HepG2 (cell line): ENCODE data around the gene FASTKD2. TPM values are rescaled to one million over a fixed set of nuclear protein-coding genes. Genes with fewer than 3 reads are reported as not detected.

Experiments used
- BORCS8-MEF2B ChIP-seq: sonication (generic); formaldehyde crosslinking; IDR thresholded peaks from 2 replicates; pipeline ENCODE4 v1.8.0; 2022; ENCODE audit warnings: mild to moderate bottlenecking, missing genetic modification reagents
- BRCA1 ChIP-seq: sonication (generic); formaldehyde crosslinking; IDR thresholded peaks from 2 replicates; pipeline ENCODE4 v1.4.0; 2020; ENCODE audit warnings: missing genetic modification reagents
- CHD2 ChIP-seq: IDR thresholded peaks from 2 replicates; pipeline ENCODE4 v1.6.1; 2011; ENCODE audit warnings: low read depth, low read length, improper control_type of control experiment
- FOXK2 ChIP-seq: fragments of 450-650 bp; IDR thresholded peaks from 2 replicates; pipeline ENCODE4 v1.6.1; 2016
- HNRNPH1 ChIP-seq: fragments of 200-400 bp; formaldehyde crosslinking; optimal IDR thresholded peaks from 2 replicates; pipeline ENCODE3; 2017; ENCODE audit warnings: mild to moderate bottlenecking, low read depth, low read length
- KAT8 ChIP-seq: IDR thresholded peaks from 2 replicates; pipeline ENCODE4 v1.6.1; 2016; ENCODE audit warnings: missing genetic modification reagents, missing compliant biosample characterization
- KDM4B ChIP-seq: sonication (generic); formaldehyde crosslinking; IDR thresholded peaks from 2 replicates; pipeline ENCODE4 v1.4.0; 2020; ENCODE audit warnings: missing genetic modification reagents
- KLF15 ChIP-seq: sonication (generic); formaldehyde crosslinking; IDR thresholded peaks from 2 replicates; pipeline ENCODE4 v1.8.1; 2023; ENCODE audit warnings: borderline replicate concordance, mild to moderate bottlenecking, inconsistent platforms, missing genetic modification reagents, mixed read lengths
- PAX8 ChIP-seq: sonication (generic); formaldehyde crosslinking; IDR thresholded peaks from 2 replicates; pipeline ENCODE4 v1.8.0; 2022; ENCODE audit warnings: mild to moderate bottlenecking, missing genetic modification reagents, borderline replicate concordance
- THAP11 ChIP-seq: IDR thresholded peaks from 2 replicates; pipeline ENCODE4 v1.6.1; 2016; ENCODE audit warnings: missing biosample characterization, missing genetic modification reagents
- TMF1 ChIP-seq: sonication (generic); formaldehyde crosslinking; IDR thresholded peaks from 2 replicates; pipeline ENCODE4 v1.8.1; 2022; ENCODE audit warnings: low read depth, missing genetic modification reagents
- XRCC5 ChIP-seq: fragments of 200-400 bp; formaldehyde crosslinking; optimal IDR thresholded peaks from 2 replicates; pipeline ENCODE3; 2017; ENCODE audit warnings: mild to moderate bottlenecking, low read length
- ZFP37 ChIP-seq: sonication (generic); formaldehyde crosslinking; IDR thresholded peaks from 2 replicates; pipeline ENCODE4 v1.4.0; 2020; ENCODE audit warnings: missing genetic modification reagents, borderline replicate concordance
- ZNF205 ChIP-seq: IDR thresholded peaks from 2 replicates; pipeline ENCODE4 v1.6.1; 2018; ENCODE audit warnings: missing biosample characterization, missing genetic modification reagents
- ZNF441 ChIP-seq: sonication (generic); formaldehyde crosslinking; IDR thresholded peaks from 2 replicates; pipeline ENCODE4 v1.7.0; 2021; ENCODE audit warnings: missing genetic modification reagents, borderline replicate concordance
- polyA plus RNA-seq, 8 experiments: library from polyadenylated mRNA; depleted of rRNA in 3 of 8; stranded (reverse) in 7 of 8; unstranded in 1 of 8; fragments of >200 nt; fragmentation: Illumina TruSeq in 4 of 8; extraction: Trizol in 4 of 8; gene quantifications; 2 replicates each; pipeline versions ENCODE4 v1.2.1 to v1.2.3, GENCODE V29; 2011 to 2016; ENCODE audit warnings: low read depth in 4 of 8, missing spikeins in 1 of 8, mixed read lengths in 1 of 8; ENCODE audit not compliant: insufficient read depth in 1 of 8
- total RNA-seq, 5 experiments: library from RNA; depleted of rRNA; stranded (reverse); fragments of >200 nt; fragmentation: Illumina TruSeq; extraction: Trizol; gene quantifications; 2 replicates each; pipeline ENCODE4 v1.2.3, GENCODE V29; 2016; ENCODE audit warnings: low read depth in 1 of 5
- TF ChIP-seq, protein P1 (sequence below): sonication (generic); formaldehyde crosslinking; IDR thresholded peaks from 2 replicates; pipeline ENCODE4 v1.8.0; 2022; ENCODE audit warnings: missing genetic modification reagents, mild to moderate bottlenecking, moderate library complexity, borderline replicate concordance
- TF ChIP-seq, protein P2 (sequence below): sonication (generic); formaldehyde crosslinking; IDR thresholded peaks from 2 replicates; pipeline ENCODE4 v1.5.1; 2020; ENCODE audit warnings: mild to moderate bottlenecking, missing genetic modification reagents, moderate library complexity
- TF ChIP-seq, protein P3 (sequence below): sonication (generic); formaldehyde crosslinking; IDR thresholded peaks from 2 replicates; pipeline ENCODE4 v1.8.1; 2023; ENCODE audit warnings: missing genetic modification reagents, inconsistent platforms, borderline replicate concordance
- TF ChIP-seq, protein P4 (sequence below): sonication (generic); formaldehyde crosslinking; IDR thresholded peaks from 2 replicates; pipeline ENCODE4 v1.4.0; 2020; ENCODE audit warnings: missing genetic modification reagents

FASTKD2 gene
- total and polyA plus RNA-seq, 2 of the 13 experiments (the other 11 are each of a cell fraction or from before 2014, with no cell fraction given): 41.1 to 77.8 TPM

DNA sequence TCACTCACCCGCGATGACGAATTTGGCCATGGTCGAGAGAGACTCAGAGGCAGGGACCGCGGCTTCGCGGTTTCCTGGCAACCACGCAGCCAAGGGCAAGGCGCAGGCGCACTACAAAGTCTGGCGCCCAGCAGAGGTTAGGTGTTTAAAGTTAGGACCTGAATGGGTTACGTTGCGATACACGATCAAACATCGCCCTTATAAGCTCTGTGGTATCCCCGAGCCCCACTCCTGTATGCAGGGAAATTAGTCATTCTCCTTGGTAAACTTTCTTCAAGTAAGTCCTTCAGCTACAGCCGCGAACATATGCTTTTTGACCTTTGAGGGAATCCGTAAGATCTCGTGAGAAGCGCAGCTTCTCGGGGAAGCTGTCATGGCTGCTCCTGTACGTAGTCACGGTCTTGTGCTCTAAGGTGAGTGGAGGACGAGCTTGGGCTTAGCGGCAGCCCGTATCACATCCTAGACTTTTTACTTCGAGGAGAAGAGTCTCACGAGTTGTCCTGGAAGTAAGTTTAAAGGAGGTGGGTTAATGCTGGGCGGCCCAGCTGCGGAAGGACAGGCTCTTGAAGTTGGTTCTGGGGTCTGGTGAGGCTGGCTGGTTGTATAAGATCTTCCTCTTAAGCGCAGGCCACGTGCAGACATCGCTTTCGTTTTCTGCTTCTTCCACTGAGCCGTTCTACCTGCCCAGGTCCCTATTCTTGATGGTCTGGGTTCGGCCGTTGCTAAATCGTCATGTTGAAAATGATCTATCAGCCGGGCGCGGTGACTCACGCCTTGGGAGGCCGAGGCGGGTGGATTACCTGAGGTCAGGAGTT is at the start of gene FASTKD2, which contains the start of gene MDH1B (continued):
- TF ChIP-seq, protein P1, sequence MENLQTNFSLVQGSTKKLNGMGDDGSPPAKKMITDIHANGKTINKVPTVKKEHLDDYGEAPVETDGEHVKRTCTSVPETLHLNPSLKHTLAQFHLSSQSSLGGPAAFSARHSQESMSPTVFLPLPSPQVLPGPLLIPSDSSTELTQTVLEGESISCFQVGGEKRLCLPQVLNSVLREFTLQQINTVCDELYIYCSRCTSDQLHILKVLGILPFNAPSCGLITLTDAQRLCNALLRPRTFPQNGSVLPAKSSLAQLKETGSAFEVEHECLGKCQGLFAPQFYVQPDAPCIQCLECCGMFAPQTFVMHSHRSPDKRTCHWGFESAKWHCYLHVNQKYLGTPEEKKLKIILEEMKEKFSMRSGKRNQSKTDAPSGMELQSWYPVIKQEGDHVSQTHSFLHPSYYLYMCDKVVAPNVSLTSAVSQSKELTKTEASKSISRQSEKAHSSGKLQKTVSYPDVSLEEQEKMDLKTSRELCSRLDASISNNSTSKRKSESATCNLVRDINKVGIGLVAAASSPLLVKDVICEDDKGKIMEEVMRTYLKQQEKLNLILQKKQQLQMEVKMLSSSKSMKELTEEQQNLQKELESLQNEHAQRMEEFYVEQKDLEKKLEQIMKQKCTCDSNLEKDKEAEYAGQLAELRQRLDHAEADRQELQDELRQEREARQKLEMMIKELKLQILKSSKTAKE: no peak
- TF ChIP-seq, protein P2, sequence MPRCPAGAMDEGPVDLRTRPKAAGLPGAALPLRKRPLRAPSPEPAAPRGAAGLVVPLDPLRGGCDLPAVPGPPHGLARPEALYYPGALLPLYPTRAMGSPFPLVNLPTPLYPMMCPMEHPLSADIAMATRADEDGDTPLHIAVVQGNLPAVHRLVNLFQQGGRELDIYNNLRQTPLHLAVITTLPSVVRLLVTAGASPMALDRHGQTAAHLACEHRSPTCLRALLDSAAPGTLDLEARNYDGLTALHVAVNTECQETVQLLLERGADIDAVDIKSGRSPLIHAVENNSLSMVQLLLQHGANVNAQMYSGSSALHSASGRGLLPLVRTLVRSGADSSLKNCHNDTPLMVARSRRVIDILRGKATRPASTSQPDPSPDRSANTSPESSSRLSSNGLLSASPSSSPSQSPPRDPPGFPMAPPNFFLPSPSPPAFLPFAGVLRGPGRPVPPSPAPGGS: no peak; the same call in 1 of the 2 replicates
- TF ChIP-seq, protein P3, sequence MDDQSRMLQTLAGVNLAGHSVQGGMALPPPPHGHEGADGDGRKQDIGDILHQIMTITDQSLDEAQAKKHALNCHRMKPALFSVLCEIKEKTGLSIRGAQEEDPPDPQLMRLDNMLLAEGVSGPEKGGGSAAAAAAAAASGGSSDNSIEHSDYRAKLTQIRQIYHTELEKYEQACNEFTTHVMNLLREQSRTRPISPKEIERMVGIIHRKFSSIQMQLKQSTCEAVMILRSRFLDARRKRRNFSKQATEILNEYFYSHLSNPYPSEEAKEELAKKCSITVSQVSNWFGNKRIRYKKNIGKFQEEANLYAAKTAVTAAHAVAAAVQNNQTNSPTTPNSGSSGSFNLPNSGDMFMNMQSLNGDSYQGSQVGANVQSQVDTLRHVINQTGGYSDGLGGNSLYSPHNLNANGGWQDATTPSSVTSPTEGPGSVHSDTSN: peak; percentile 18; the same call in 1 of the 2 replicates
- TF ChIP-seq ZNF205 (no peak; the same call in 1 of the 2 replicates), FOXK2 (no peak), HNRNPH1 (no peak), ZFP37 (CRISPR knock-in tag) (peak; percentile 64; the same call in 1 of the 2 replicates), KLF15 (no peak; the same call in 1 of the 2 replicates), KAT8 (CRISPR knock-in tag) (peak; percentile 99), BRCA1 (CRISPR knock-in tag) (0 out of 2 replicates have a peak, but pooled peaks have one; percentile 68), XRCC5 (peak; percentile 53), KDM4B (CRISPR knock-in tag) (no peak; the same call in 1 of the 2 replicates), ZNF441 (CRISPR knock-in tag) (0 out of 2 replicates have a peak, but pooled peaks have one; percentile 43), CHD2 (peak; percentile 97), TMF1 (CRISPR knock-in tag) (peak; percentile 87), PAX8 (CRISPR knock-in tag) (peak; percentile 71; the same call in 1 of the 2 replicates), BORCS8-MEF2B (CRISPR knock-in tag) (peak; percentile 87), THAP11 (CRISPR knock-in tag) (peak; percentile 95)
- TF ChIP-seq, protein P4, sequence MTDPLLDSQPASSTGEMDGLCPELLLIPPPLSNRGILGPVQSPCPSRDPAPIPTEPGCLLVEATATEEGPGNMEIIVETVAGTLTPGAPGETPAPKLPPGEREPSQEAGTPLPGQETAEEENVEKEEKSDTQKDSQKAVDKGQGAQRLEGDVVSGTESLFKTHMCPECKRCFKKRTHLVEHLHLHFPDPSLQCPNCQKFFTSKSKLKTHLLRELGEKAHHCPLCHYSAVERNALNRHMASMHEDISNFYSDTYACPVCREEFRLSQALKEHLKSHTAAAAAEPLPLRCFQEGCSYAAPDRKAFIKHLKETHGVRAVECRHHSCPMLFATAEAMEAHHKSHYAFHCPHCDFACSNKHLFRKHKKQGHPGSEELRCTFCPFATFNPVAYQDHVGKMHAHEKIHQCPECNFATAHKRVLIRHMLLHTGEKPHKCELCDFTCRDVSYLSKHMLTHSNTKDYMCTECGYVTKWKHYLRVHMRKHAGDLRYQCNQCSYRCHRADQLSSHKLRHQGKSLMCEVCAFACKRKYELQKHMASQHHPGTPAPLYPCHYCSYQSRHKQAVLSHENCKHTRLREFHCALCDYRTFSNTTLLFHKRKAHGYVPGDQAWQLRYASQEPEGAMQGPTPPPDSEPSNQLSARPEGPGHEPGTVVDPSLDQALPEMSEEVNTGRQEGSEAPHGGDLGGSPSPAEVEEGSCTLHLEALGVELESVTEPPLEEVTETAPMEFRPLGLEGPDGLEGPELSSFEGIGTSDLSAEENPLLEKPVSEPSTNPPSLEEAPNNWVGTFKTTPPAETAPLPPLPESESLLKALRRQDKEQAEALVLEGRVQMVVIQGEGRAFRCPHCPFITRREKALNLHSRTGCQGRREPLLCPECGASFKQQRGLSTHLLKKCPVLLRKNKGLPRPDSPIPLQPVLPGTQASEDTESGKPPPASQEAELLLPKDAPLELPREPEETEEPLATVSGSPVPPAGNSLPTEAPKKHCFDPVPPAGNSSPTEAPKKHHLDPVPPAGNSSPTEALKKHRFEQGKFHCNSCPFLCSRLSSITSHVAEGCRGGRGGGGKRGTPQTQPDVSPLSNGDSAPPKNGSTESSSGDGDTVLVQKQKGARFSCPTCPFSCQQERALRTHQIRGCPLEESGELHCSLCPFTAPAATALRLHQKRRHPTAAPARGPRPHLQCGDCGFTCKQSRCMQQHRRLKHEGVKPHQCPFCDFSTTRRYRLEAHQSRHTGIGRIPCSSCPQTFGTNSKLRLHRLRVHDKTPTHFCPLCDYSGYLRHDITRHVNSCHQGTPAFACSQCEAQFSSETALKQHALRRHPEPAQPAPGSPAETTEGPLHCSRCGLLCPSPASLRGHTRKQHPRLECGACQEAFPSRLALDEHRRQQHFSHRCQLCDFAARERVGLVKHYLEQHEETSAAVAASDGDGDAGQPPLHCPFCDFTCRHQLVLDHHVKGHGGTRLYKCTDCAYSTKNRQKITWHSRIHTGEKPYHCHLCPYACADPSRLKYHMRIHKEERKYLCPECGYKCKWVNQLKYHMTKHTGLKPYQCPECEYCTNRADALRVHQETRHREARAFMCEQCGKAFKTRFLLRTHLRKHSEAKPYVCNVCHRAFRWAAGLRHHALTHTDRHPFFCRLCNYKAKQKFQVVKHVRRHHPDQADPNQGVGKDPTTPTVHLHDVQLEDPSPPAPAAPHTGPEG (CRISPR knock-in tag): no peak; the same call in 1 of the 2 replicates
